ENCODE measurements around the gene MAPK4.

The MAPK4 gene

GRCh38 chr18:50623694-50624352 is 63.9 kb downstream of the MAPK4 start:
- DNase-seq = no peak

GRCh38 chr18:50624981-50625380 is 65.1 kb downstream of the MAPK4 start:
- DNase-seq = no peak

DNA sequence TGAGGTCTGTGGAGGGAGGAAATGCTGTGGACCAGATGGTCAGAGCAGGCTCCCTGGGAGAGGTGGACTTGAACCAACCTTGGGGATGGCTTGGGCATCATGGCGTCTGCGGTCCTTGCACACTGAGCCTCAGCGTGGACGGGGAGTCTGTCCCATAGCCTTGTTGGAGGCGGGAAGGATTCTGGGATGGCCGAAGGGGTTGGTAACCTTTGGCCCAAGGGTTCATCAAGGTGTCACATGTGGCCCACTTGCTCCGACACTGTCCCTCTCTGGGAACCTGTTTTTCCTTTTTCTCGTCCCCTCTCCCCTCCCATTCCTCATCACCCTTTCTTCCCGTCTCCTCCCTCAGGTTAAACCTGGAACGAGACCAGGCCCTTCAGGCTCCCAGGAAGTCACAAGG is 66.4 kb downstream of the MAPK4 start:
- no peak for DNase-seq

DNA sequence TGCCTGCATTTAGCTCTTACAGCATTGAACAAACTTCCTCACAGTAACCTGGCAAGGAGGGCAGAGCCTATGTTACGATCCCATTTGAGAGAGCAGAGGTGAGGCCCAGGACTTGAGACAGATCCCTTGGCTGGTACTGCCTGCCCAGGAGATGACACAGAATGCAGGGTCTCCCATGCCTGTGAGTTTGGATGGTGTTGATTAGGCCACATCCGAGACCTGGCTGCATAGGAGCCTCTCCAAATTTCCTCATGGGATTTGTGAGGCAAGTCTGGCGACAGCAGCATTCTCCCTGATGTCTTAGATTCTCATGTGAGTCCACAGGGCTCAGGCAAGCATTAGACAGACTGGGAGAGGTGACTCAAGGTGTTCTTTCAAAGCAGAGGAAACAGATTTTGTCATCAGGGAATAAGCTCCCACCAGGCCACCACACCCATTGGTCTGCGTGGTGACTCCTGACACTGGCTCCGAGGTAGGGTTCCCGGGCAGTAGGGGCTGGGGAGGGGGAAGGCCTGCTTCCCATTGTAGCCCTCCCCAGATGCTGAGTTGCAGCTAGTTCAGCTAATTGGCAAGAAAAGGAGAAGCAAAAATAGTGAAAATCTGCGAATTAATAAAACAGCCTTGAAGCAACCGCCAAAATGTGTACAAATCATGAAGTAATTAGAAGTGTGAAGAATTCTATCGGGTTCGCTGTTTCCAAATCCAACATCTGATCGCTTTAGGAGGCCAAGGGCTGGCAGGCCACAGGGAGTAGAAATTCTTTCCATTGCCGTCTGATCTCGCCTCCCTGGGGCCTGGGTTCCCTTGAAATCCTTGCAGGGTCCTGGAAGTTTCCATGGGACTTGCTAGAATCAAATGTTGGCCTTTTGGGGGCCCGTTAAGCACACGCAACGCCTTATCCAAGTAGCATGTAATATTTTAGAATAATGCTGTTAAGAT is 68.0 kb downstream of the MAPK4 start:
- DNase-seq = no peak

DNA sequence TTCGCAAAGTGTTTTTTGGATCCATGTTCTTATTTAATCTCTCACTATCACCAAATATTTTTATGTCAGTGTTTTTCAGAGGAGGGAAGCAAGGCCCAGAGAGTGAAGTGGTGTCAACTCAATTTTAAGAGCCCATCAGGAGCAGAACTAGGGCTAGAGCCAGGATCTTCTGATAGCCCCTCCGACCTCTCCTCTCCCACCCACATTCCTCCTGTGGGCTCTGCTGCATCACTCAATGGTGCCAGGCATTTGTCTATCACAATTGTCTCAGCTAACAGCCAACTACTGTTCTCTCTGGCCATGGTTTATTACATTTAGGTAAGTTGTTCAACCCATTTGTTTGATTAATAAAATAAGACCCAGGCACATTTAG is 68.6 kb downstream of the MAPK4 start:
- DNase-seq = no peak

- peak in 1 of 51 donors; percentile 12 for DNase-seq
Measured at GRCh38 chr18:50629148-50629631, 69.3 kb downstream of the MAPK4 start.

- DNase-seq = no peak
Measured at GRCh38 chr18:50630895-50631294, 71.0 kb downstream of the MAPK4 start.

GRCh38 chr18:50632895-50633515 is 73.1 kb downstream of the MAPK4 start:
- DNase-seq = no peak

DNA sequence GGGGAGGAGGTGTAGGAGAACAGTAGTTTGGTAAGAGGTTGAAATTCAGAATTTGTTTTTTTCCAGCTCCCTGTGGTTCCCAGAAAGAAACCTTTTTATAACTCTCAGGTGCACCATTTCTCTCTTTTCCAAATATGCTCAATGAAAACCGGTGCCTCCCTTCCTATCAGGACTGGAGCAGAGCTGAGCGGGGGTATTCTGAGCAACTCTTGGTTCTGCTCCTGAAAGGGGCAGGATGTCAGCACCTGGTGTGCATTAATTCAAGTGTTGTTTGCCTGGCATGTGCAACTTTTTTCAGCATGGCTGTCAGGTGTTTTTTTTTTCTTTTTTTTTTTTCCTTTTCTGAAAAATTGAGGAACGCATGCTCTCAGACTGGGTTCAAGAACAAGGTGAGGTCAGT is 74.1 kb downstream of the MAPK4 start:
- no peak for DNase-seq

DNA sequence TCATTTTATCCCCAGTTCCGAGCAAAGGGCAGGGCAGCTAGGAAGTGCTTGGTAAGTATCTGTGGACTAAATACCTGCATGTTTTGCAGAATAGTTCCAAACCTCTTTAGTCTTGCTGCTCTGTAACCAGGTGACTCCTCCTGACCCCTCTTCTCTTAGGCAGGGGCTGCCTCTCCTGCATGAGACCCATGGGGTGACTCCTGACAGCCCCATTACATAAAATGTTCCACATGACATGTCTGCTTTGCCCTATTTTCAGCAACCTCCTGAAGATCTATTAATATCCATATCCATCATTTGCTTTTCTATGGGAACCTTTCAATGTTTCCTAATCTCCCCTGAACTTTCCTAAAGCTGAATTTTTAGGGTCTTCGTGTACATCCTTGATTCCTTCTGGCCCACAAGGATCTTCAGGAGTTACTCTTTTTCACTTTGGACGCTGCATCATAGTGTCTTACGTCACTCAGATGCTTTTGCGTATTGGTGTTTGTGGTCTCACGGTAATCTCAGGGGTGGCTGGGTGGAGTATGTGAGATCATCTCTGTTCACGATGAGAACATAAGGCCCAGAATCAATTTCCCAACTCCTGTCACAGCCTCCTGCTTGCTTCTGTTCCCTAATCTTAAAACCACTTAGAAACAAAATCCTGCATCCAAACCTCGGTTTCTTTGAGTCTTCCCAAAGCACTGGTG is 76.6 kb downstream of the MAPK4 start:
- DNase-seq = no peak

- DNase-seq = peak in 1 of 51 donors; percentile 65
Measured at GRCh38 chr18:50638016-50638883, 78.4 kb downstream of the MAPK4 start.

- peak in 2 of 51 donors; percentile 25 to 60 for DNase-seq
Measured at GRCh38 chr18:50638884-50639420, 79.1 kb downstream of the MAPK4 start.

DNA sequence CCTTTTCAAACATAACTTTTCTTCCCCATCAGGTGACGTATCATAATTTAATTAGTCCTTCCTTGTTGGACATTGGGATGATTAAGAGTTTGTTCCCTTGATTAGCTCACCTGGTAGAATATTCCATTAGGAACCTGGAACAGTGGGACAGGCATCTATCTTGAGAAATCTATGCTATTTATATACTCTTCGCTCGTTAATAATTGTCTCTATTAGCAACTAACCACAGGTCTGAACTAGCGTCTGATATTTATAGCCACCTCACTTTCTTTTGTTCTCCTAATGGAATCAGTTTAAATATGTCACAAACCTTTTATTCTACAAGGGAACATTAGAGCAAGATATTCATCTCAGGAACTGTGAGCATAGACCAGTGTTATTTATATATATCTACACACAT is 79.8 kb downstream of the MAPK4 start:
- DNase-seq = no peak

- DNase-seq = no peak
Measured at GRCh38 chr18:50642439-50642838, 82.6 kb downstream of the MAPK4 start.

DNA sequence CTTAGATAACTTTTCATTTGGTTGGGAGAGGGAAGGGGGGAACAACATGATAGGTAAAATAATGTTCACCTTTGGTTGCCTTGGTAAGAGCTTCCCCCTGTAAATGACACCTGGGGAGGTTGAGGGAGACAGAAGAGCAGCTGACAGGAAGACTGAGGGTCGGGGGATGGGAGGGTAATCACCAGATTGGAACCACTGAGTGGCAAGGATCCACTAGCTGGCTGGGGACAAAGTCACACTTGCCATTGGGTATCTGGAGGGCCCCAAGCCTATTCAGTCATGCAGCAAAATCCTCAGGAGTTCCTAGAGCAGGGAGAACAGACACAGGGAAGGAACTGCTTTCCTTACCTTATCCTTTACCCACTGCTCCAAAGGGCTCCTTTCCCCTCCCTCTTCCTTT is 84.3 kb downstream of the MAPK4 start:
- DNase-seq = no peak

DNA sequence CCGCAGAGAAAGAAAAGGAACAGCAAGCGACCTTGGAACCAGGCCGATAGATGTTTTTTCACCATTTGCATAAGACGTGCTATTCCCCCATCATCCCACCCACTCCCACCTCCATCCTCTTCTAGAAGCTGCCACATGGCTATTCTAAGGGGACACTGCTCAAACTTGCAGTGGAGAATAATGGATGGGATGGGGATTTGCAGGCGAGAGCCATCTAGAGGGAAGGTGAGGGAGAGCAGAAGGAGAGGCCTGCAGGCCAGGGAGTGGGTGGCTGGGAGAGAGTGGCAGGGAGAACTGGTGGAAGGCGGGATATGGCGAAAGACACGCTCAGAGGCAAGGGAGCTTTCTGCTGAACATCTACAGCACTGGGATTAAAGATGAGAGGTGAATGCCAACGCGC is 84.9 kb downstream of the MAPK4 start:
- DNase-seq = no peak

GRCh38 chr18:50647237-50647636 is 87.3 kb downstream of the MAPK4 start:
- DNase-seq = no peak

DNA sequence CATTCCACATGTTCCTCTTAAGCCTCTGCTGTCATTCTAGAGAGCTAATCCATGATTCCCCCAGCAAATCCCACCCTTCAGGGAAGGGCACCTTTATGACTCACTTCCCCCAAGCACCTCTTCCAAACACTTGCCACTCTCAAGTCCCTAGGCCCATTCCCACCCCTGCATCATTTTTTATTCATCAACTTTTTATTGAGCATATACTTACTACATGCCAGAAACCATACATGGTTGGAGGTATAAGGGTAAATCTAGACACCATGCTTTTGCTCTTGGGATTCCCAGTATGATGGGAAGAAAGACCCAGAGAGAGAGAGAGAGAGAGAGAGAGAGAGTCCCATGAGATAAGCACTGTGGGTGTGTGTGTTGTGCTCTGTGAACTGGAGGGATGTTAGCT is 87.9 kb downstream of the MAPK4 start:
- no peak for DNase-seq

- DNase-seq = peak in 31 of 51 donors; percentile 8 to 77 (median 42)
Measured at GRCh38 chr18:50649821-50650220, 89.9 kb downstream of the MAPK4 start.

- no peak for DNase-seq
Measured at GRCh38 chr18:50651334-50651733, 91.4 kb downstream of the MAPK4 start.
